Duodenal mucosa (tissue), 2 donors: ENCODE results near the gene ST6GALNAC5.
"Not testable (repeated sequence)": the region's sequence is repeated elsewhere in the genome, so short reads cannot be mapped to it uniquely, and the experiment has no call there.

ENCODE experiments used
- H3K27ac ChIP-seq: one replicate; pipeline ENCODE4 v1.7.0; 2013; ENCODE audit warnings: low read depth, low read length
- H3K27me3 ChIP-seq, 2 donors: one replicate each; pipeline ENCODE4 v1.7.0; 2013; ENCODE audit warnings: low read length in 2 of 2, control low read depth in 1 of 2; ENCODE audit not compliant: insufficient read depth in 2 of 2, control insufficient read depth in 1 of 2
- H3K36me3 ChIP-seq, 2 donors: one replicate each; pipeline ENCODE4 v1.7.0; 2013; ENCODE audit warnings: low read length in 2 of 2, control low read depth in 1 of 2; ENCODE audit not compliant: insufficient read depth in 2 of 2, control insufficient read depth in 1 of 2
- H3K4me1 ChIP-seq, 2 donors: one replicate each; pipeline ENCODE4 v1.7.0; 2013; ENCODE audit warnings: low read length in 2 of 2, control low read depth in 1 of 2; ENCODE audit not compliant: insufficient read depth in 2 of 2, control insufficient read depth in 1 of 2
- H3K4me3 ChIP-seq, 2 donors: one replicate each; pipeline ENCODE4 v1.7.0; 2013; ENCODE audit warnings: low read length in 2 of 2, low read depth in 1 of 2
- H3K9ac ChIP-seq, 2 donors: one replicate each; pipeline ENCODE4 v1.7.0; 2013; ENCODE audit warnings: low read length in 2 of 2, low read depth in 1 of 2
- H3K9me3 ChIP-seq, 2 donors: one replicate each; pipeline ENCODE4 v1.7.0; 2013; ENCODE audit warnings: low read length in 2 of 2, control low read depth in 1 of 2; ENCODE audit not compliant: control insufficient read depth in 1 of 2

The ST6GALNAC5 gene

GRCh38 chr1:76950306-76950705 lies 83.0 kb downstream of the ST6GALNAC5 start:
- Histone ChIP-seq H3K27ac (no peak overlapping the region), H3K36me3 (no peaks in the 10 kb centered on the region), H3K4me1 (no peaks in the 10 kb centered on the region), H3K9me3 (no peaks in the 10 kb centered on the region), H3K27me3 (no peaks in the 10 kb centered on the region), H3K4me3 (no peak overlapping the region), H3K9ac (no peak overlapping the region)

DNA sequence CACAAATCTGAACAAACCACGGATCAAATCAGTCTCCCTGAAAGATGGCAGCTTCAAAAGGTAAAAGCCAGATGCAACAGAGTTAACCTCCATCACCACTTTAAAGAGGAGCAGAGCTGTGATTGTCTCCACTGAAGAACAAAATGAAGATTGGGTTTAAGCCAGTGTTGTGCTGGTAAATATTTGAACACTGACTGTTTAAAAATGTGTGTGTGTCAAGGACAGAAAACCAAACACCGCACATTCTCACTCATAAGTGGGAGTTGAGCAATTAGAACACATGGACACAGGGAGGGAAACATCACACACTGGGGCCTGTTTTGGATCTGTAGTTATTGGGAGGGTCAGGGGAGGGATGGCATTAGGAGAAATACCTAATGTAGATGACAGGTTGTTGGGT lies 83.9 kb downstream of the ST6GALNAC5 start:
- no peaks in the 10 kb centered on the region for H3K9me3 ChIP-seq
- H3K4me1 ChIP-seq, result no peaks in the 10 kb centered on the region
- H3K36me3 ChIP-seq, result no peaks in the 10 kb centered on the region
- no peak overlapping the region for H3K9ac ChIP-seq
- no peak overlapping the region for H3K27ac ChIP-seq
- no peaks in the 10 kb centered on the region for H3K27me3 ChIP-seq
- H3K4me3 ChIP-seq, result no peak overlapping the region

DNA sequence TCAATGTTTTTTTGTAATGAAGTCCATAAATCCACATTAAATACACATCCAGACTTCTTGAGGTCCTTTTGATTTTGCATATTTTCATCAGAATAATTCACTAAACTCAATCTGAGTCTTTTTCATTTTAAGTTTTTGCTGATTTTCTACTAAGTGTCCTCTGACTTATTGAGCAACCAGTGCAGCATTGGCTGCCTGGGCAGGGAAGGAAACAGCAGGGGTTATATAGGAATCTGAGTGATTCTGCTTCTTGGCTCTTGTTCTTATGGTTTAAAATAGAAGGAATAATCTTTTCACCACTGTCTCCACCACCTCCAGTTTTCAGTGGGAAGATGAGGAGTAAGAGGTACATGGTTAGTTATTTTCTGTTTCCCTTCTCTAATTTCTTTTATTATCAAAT lies 88.4 kb downstream of the ST6GALNAC5 start:
- H3K4me3 ChIP-seq, result no peak overlapping the region
- H3K27me3 ChIP-seq, result no peaks in the 10 kb centered on the region
- H3K9ac ChIP-seq, result no peak overlapping the region
- no peak overlapping the region for H3K27ac ChIP-seq
- H3K36me3 ChIP-seq, result no peaks in the 10 kb centered on the region
- no peaks in the 10 kb centered on the region for H3K9me3 ChIP-seq
- H3K4me1 ChIP-seq, result no peaks in the 10 kb centered on the region

DNA sequence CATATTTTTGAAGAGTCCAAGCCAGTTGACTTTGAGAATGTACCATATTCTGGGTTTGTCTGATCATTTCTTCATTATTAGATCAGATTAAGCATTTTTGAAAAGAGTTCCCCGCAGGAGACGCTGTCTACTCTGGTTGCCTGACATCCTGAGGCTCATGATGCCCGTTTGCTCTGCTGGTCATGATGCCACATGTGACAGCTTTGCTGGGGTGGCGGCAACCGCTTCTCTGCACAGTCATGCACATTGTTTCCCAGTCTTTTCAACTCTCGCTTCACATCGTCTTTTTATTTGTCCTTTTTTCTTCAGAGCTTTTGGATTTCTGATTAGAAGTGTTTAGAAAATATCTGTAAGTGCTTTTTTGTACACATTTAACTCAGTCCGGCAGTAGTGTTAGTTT lies 90.7 kb downstream of the ST6GALNAC5 start:
- H3K4me1 ChIP-seq, result no peaks in the 10 kb centered on the region
- H3K36me3 ChIP-seq, result no peaks in the 10 kb centered on the region
- H3K27me3 ChIP-seq, result no peaks in the 10 kb centered on the region
- H3K9ac ChIP-seq, result no peak overlapping the region
- no peak overlapping the region for H3K27ac ChIP-seq
- H3K4me3 ChIP-seq, result no peak overlapping the region
- no peaks in the 10 kb centered on the region for H3K9me3 ChIP-seq

GRCh38 chr1:76958828-76959227 lies 91.5 kb downstream of the ST6GALNAC5 start:
- no peak overlapping the region for H3K9ac ChIP-seq
- no peaks in the 10 kb centered on the region for H3K27me3 ChIP-seq
- no peaks in the 10 kb centered on the region for H3K9me3 ChIP-seq
- no peak overlapping the region for H3K27ac ChIP-seq
- no peaks in the 10 kb centered on the region for H3K4me1 ChIP-seq
- H3K4me3 ChIP-seq, result no peak overlapping the region
- no peaks in the 10 kb centered on the region for H3K36me3 ChIP-seq

- Histone ChIP-seq H3K9ac (no peak overlapping the region), H3K27ac (no peak overlapping the region), H3K27me3 (no peaks in the 10 kb centered on the region), H3K4me1 (no peaks in the 10 kb centered on the region), H3K4me3 (no peak overlapping the region), H3K9me3 (no peaks in the 10 kb centered on the region), H3K36me3 (no peaks in the 10 kb centered on the region)
These were observed 92.3 kb downstream of the ST6GALNAC5 start for GRCh38 chr1:76959556-76959955.

DNA sequence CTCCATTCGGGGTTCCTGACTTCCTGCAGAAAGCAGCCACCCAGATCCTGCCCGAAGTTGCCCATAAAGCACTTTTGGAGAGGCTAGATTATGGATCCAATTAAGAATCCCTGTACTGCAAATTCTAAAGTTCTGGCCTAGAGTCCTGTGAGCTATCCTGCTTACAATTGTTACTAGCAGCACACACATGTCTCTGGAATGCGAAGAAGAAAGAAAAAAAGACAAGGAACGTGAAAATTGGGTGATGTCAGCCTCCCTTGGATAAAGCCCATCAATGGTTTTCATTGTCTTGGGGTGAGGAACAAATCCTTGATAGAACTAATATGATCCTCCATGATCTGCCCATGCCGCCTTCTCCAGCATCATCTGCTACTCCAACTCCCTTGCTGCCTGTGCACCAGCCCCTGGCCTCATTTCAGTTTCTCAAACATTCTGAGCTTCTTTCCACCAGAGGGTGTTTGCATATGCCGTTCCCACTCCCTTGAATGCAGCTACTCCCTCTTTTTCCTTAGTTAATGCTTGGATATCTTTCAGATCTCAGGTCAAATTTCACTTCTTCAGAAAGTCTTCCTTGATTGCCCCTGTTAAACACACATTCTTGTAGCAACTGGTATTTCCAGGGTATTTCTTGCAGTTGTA lies 94.0 kb downstream of the ST6GALNAC5 start:
- H3K9me3 ChIP-seq, result no peaks in the 10 kb centered on the region
- H3K4me3 ChIP-seq, result no peak overlapping the region
- H3K9ac ChIP-seq, result no peak overlapping the region
- no peaks in the 10 kb centered on the region for H3K36me3 ChIP-seq
- no peak overlapping the region for H3K27ac ChIP-seq
- H3K4me1 ChIP-seq, result no peaks in the 10 kb centered on the region
- H3K27me3 ChIP-seq, result no peaks in the 10 kb centered on the region

DNA sequence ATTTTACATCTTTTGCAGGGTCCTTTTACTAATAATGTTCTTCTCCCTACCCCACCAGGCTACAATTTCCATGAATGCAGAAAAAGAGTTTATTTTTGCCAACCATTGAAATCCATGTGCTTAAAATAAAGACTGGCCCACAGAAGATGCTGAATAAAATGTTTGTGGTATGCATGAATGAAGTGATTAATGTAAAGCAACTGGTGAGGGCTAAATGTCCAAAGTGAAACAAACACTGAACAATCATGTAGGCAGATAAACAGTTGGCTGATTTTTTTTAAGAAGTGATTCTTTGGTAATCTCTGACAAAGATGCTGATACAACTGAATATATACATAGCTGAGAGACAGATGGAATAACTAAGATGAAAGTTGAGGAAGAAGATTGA lies 94.5 kb downstream of the ST6GALNAC5 start:
- Histone ChIP-seq H3K9me3 (no peaks in the 10 kb centered on the region), H3K36me3 (no peaks in the 10 kb centered on the region), H3K27ac (no peak overlapping the region), H3K27me3 (no peaks in the 10 kb centered on the region), H3K4me1 (no peaks in the 10 kb centered on the region), H3K4me3 (no peak overlapping the region), H3K9ac (no peak overlapping the region)

DNA sequence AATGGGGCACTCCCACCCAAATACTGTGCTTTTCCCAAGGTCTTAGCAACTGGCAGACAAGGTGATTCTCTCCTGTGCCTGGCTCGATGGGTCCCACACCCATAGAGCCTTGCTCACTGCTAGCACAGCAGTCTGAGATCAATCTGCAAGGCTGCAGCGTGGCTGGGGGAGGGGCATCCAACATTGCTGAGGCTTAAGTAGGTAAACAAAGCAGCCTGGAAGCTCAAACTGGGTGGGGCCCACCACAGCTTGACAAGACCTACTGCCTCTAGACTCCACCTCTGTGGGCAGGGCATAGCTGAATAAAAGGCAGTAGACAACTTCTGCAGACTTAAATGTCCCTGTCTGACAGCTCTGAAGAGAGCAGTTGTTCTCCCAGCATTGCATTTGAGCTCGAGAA lies 114.0 kb downstream of the ST6GALNAC5 start:
- not testable (repeated sequence) for H3K9ac ChIP-seq, H3K4me3 ChIP-seq, H3K4me1 ChIP-seq, H3K27ac ChIP-seq, H3K36me3 ChIP-seq, H3K27me3 ChIP-seq, H3K9me3 ChIP-seq

GRCh38 chr1:76989976-76990375 lies 122.7 kb downstream of the ST6GALNAC5 start:
- Histone ChIP-seq H3K27ac (no peak overlapping the region), H3K9me3 (no peaks in the 10 kb centered on the region), H3K4me1 (no peaks in the 10 kb centered on the region), H3K36me3 (no peaks in the 10 kb centered on the region), H3K9ac (no peak overlapping the region), H3K27me3 (no peaks in the 10 kb centered on the region), H3K4me3 (no peak overlapping the region)

- Histone ChIP-seq H3K27me3 (no peaks in the 10 kb centered on the region), H3K9me3 (no peaks in the 10 kb centered on the region), H3K9ac (no peak overlapping the region), H3K36me3 (no peaks in the 10 kb centered on the region), H3K4me3 (no peak overlapping the region), H3K4me1 (no peaks in the 10 kb centered on the region), H3K27ac (no peak overlapping the region)
These were observed 125.8 kb downstream of the ST6GALNAC5 start for GRCh38 chr1:76993036-76993435.
